ENCODE measurements around the gene MACROD2.

GRCh38 chr20:14525426-14525825 lies 530.1 kb downstream of the MACROD2 start:
- TF ChIP-seq EZH2phosphoT487 (IDR thresholded peaks at IDR 0.05; ENCODE audit: unreplicated experiment) (no peak), CTCF (conservative IDR thresholded peaks at IDR 0.05; ENCODE audit: low read depth in 2 of 2) (no peak), CREB1 (CRISPR knock-in tag; IDR thresholded peaks at IDR 0.05; ENCODE audit: low read depth) (no peak)

All from GM23338 (cell line).